HepG2 (cell line): ENCODE data around the gene C9.

Experiments
- FOXM1 ChIP-seq: sonication (generic); formaldehyde crosslinking; IDR thresholded peaks from 2 replicates; pipeline ENCODE4 v1.5.0; 2020; ENCODE audit warnings: missing genetic modification reagents
- GABPA ChIP-seq, 2 experiments: IDR thresholded peaks; 2 replicates each; pipeline ENCODE4 v1.6.1; 2011 to 2016; ENCODE audit warnings: low read depth in 2 of 2, low read length in 1 of 2, missing biosample characterization in 1 of 2, missing genetic modification characterization in 1 of 2
- POLR2A ChIP-seq, 2 experiments: IDR thresholded peaks; 2 replicates each; pipeline ENCODE4 v1.6.1; 2011; ENCODE audit warnings: low read depth in 2 of 2, low read length in 2 of 2, mild to moderate bottlenecking in 1 of 2, moderate library complexity in 1 of 2; ENCODE audit not compliant: insufficient read depth in 1 of 2
- POLR2AphosphoS5 ChIP-seq: IDR thresholded peaks from 2 replicates; pipeline ENCODE4 v1.6.1; 2012; ENCODE audit warnings: low read depth, low read length
- RBM22 ChIP-seq: fragments of 200-400 bp; formaldehyde crosslinking; optimal IDR thresholded peaks from 2 replicates; pipeline ENCODE3; 2017; ENCODE audit warnings: mild to moderate bottlenecking, low read length, moderate library complexity
- ZBTB42 ChIP-seq: sonication (generic); formaldehyde crosslinking; IDR thresholded peaks from 2 replicates; pipeline ENCODE4 v1.5.0; 2020; ENCODE audit warnings: mild to moderate bottlenecking, missing genetic modification reagents
- ZNF350 ChIP-seq: sonication (generic); formaldehyde crosslinking; IDR thresholded peaks from 2 replicates; pipeline ENCODE4 v1.4.0; 2020; ENCODE audit warnings: mild to moderate bottlenecking, low read depth, missing genetic modification reagents, borderline replicate concordance
- ZNF816 ChIP-seq: sonication (generic); formaldehyde crosslinking; IDR thresholded peaks from 2 replicates; pipeline ENCODE4 v1.8.0; 2022; ENCODE audit warnings: missing genetic modification reagents, mild to moderate bottlenecking, borderline replicate concordance
- TF ChIP-seq, protein P1 (sequence below): sonication (generic); formaldehyde crosslinking; conservative IDR thresholded peaks from 2 replicates; pipeline ENCODE4 v1.8.0; 2022; ENCODE audit warnings: mild to moderate bottlenecking, moderate library complexity, missing genetic modification reagents
- TF ChIP-seq, protein P2 (sequence below): sonication (generic); formaldehyde crosslinking; IDR thresholded peaks from 2 replicates; pipeline ENCODE4 v1.8.1; 2022; ENCODE audit warnings: mild to moderate bottlenecking, missing genetic modification reagents

DNA sequence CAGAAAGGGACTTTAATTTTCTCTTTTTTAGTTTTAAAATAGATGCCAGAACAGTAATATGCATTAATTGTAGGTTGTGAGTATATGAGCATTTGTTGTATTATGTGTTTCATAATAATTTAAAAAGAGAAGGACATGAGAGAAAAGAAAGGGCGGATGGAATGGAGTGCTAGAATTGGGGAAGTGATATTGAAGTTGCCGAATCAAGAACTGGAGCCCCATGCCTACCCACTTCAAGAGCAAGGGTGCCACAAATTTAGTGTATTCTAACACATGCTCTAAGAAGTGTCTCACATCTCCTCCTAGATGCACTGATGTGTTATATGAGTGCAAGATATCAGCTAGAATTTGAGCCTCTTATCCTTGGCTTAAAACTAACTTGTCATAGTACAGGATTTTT lies 101.3 kb downstream of the C9 start:
- TF ChIP-seq POLR2A (IDR thresholded peaks at IDR 0.05; ENCODE audit: insufficient read depth in 1 of 2, low read depth in 2 of 2, low read length in 2 of 2) (no peak), FOXM1 (CRISPR knock-in tag) (no peak), RBM22 (no peak), ZNF350 (no peak), GABPA (IDR thresholded peaks at IDR 0.05; ENCODE audit: low read depth, low read length) (no peak), GABPA (CRISPR knock-in tag; IDR thresholded peaks at IDR 0.05; ENCODE audit: low read depth) (no peak), ZNF816 (CRISPR knock-in tag) (no peak), POLR2AphosphoS5 (no peak), ZBTB42 (CRISPR knock-in tag) (no peak)
- TF ChIP-seq, protein P1, sequence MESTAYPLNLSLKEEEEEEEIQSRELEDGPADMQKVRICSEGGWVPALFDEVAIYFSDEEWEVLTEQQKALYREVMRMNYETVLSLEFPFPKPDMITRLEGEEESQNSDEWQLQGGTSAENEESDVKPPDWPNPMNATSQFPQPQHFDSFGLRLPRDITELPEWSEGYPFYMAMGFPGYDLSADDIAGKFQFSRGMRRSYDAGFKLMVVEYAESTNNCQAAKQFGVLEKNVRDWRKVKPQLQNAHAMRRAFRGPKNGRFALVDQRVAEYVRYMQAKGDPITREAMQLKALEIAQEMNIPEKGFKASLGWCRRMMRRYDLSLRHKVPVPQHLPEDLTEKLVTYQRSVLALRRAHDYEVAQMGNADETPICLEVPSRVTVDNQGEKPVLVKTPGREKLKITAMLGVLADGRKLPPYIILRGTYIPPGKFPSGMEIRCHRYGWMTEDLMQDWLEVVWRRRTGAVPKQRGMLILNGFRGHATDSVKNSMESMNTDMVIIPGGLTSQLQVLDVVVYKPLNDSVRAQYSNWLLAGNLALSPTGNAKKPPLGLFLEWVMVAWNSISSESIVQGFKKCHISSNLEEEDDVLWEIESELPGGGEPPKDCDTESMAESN (CRISPR knock-in tag), result no peak
- TF ChIP-seq, protein P2, sequence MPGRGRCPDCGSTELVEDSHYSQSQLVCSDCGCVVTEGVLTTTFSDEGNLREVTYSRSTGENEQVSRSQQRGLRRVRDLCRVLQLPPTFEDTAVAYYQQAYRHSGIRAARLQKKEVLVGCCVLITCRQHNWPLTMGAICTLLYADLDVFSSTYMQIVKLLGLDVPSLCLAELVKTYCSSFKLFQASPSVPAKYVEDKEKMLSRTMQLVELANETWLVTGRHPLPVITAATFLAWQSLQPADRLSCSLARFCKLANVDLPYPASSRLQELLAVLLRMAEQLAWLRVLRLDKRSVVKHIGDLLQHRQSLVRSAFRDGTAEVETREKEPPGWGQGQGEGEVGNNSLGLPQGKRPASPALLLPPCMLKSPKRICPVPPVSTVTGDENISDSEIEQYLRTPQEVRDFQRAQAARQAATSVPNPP, result no peak
